OCI-LY1 (cell line): ENCODE data around the gene HPS5.

Experiments
- H2AFZ ChIP-seq: fragments of 200-600 bp; sonication (generic), shearing (Covaris generic); 2 replicates; pipeline ENCODE4 v1.6.0; 2014; ENCODE audit warnings: antibody characterized with exemption, mild to moderate bottlenecking, low read length
- H3F3A ChIP-seq: fragments of 200-600 bp; sonication (generic), shearing (Covaris generic); 2 replicates; pipeline ENCODE4 v1.6.0; 2014; ENCODE audit warnings: mild to moderate bottlenecking, antibody characterized with exemption, low read length, moderate library complexity; ENCODE audit not compliant: insufficient read depth
- H3K27ac ChIP-seq: fragments of 200-600 bp; sonication (generic); 2 replicates; pipeline ENCODE4 v1.5.1; 2014; ENCODE audit warnings: low read length, mixed run types, mild to moderate bottlenecking, low read depth; ENCODE audit not compliant: poor library complexity, severe bottlenecking
- H3K27me3 ChIP-seq: fragments of 200-600 bp; sonication (generic); 2 replicates; pipeline ENCODE4 v1.6.0; 2014; ENCODE audit warnings: antibody characterized with exemption, mild to moderate bottlenecking, low read length, moderate library complexity; ENCODE audit not compliant: insufficient read depth
- H3K36me3 ChIP-seq: fragments of 200-600 bp; sonication (generic); 2 replicates; pipeline ENCODE4 v1.6.1; 2014; ENCODE audit warnings: mild to moderate bottlenecking, antibody characterized with exemption, low read length, moderate library complexity, mixed read lengths; ENCODE audit not compliant: insufficient read depth
- H3K4me1 ChIP-seq: fragments of 200-600 bp; sonication (generic); 2 replicates; pipeline ENCODE4 v1.5.1; 2014; ENCODE audit warnings: mild to moderate bottlenecking, low read length, moderate library complexity; ENCODE audit not compliant: insufficient read depth, severe bottlenecking
- H3K4me2 ChIP-seq: fragments of 200-600 bp; sonication (generic), shearing (Covaris generic); 2 replicates; pipeline ENCODE4 v1.6.1; 2014; ENCODE audit warnings: low read length
- H3K4me3 ChIP-seq: fragments of 200-600 bp; sonication (generic); 2 replicates; pipeline ENCODE4 v1.5.1; 2014; ENCODE audit warnings: low read length, low read depth, mild to moderate bottlenecking, mixed read lengths; ENCODE audit not compliant: poor library complexity, severe bottlenecking
- H3K79me2 ChIP-seq: fragments of 200-600 bp; shearing (Covaris generic); 2 replicates; pipeline ENCODE4 v1.6.1; 2016; ENCODE audit warnings: mixed run types, low read length, mixed read lengths; ENCODE audit not compliant: insufficient read depth
- H3K9ac ChIP-seq: fragments of 200-600 bp; sonication (generic), shearing (Covaris generic); 2 replicates; pipeline ENCODE4 v1.6.1; 2014; ENCODE audit warnings: mild to moderate bottlenecking, low read length, mixed read lengths
- H3K9me2 ChIP-seq: fragments of 200-600 bp; sonication (generic), shearing (Covaris generic); 2 replicates; pipeline ENCODE4 v1.6.1; 2014; ENCODE audit warnings: low read depth, mild to moderate bottlenecking, low read length, mixed read lengths
- H3K9me3 ChIP-seq: fragments of 200-600 bp; shearing (Covaris generic); 2 replicates; pipeline ENCODE4 v1.6.1; 2014; ENCODE audit warnings: low read length, mixed read lengths
- H4K20me1 ChIP-seq: fragments of 200-600 bp; sonication (generic), shearing (Covaris generic); 2 replicates; pipeline ENCODE4 v1.6.0; 2016; ENCODE audit warnings: mild to moderate bottlenecking, low read length; ENCODE audit not compliant: insufficient read depth
- CTCF ChIP-seq: fragments of 200-600 bp; sonication (generic), shearing (Covaris generic); IDR thresholded peaks from 2 replicates; pipeline ENCODE4 v1.5.1; 2017; ENCODE audit warnings: mild to moderate bottlenecking, antibody characterized with exemption, low read length, moderate library complexity, mixed read lengths
- EZH2 ChIP-seq: fragments of 200-600 bp; sonication (generic), shearing (Covaris generic); IDR thresholded peaks from 2 replicates; pipeline ENCODE4 v1.8.0; 2017; ENCODE audit warnings: borderline replicate concordance, mixed run types, mild to moderate bottlenecking, antibody characterized with exemption, low read length, moderate library complexity, mixed read lengths

The HPS5 gene

GRCh38 chr11:18314784-18315523 is 7.0 kb downstream of the HPS5 start:
- no peak overlapping the region for H2AFZ ChIP-seq
- H4K20me1 ChIP-seq: no peaks in the 10 kb centered on the region

GRCh38 chr11:18313965-18314763 is 7.8 kb downstream of the HPS5 start:
- Histone ChIP-seq H3K9me2 (no peaks in the 10 kb centered on the region), H2AFZ (no peak overlapping the region), H3K4me3 (no peak overlapping the region), H3K27ac (no peak overlapping the region), H3K79me2 (peaks cover 23% of the 10 kb centered on the region), H3K9me3 (no peaks in the 10 kb centered on the region), H3K4me2 (no peak overlapping the region), H3K4me1 (peaks cover 7% of the 10 kb centered on the region), H3K27me3 (no peaks in the 10 kb centered on the region), H3K36me3 (peaks cover 35% of the 10 kb centered on the region), H4K20me1 (no peaks in the 10 kb centered on the region), H3F3A (no peaks in the 10 kb centered on the region), H3K9ac (no peak overlapping the region)
- TF ChIP-seq CTCF (no peak), EZH2 (no peak)

More at GRCh38 chr11:18314784-18315523, 7.0 kb downstream of the HPS5 start:
- Histone ChIP-seq H3K9me2 (no peaks in the 10 kb centered on the region), H3K4me1 (peaks cover 15% of the 10 kb centered on the region), H3K36me3 (peaks cover 27% of the 10 kb centered on the region), H3K27ac (no peak overlapping the region), H3K27me3 (no peaks in the 10 kb centered on the region), H3K9ac (no peak overlapping the region), H3F3A (no peaks in the 10 kb centered on the region), H3K4me3 (no peak overlapping the region), H3K9me3 (no peaks in the 10 kb centered on the region), H3K4me2 (no peak overlapping the region), H3K79me2 (peaks cover 30% of the 10 kb centered on the region)
- no peak for TF ChIP-seq EZH2
- no peak for TF ChIP-seq CTCF

GRCh38 chr11:18312663-18313420 is 9.1 kb downstream of the HPS5 start:
- Histone ChIP-seq H3K79me2 (peaks cover 9% of the 10 kb centered on the region), H4K20me1 (no peaks in the 10 kb centered on the region), H3K9ac (no peak overlapping the region)

More at GRCh38 chr11:18312663-18313420, 9.1 kb downstream of the HPS5 start:
- Histone ChIP-seq H3K9me2 (no peaks in the 10 kb centered on the region), H2AFZ (no peak overlapping the region), H3K27ac (no peak overlapping the region), H3K4me2 (no peak overlapping the region), H3K9me3 (no peaks in the 10 kb centered on the region), H3K4me3 (no peak overlapping the region), H3K4me1 (no peaks in the 10 kb centered on the region), H3K27me3 (no peaks in the 10 kb centered on the region), H3K36me3 (peaks cover 48% of the 10 kb centered on the region), H3F3A (no peaks in the 10 kb centered on the region)
- TF ChIP-seq EZH2 (no peak), CTCF (no peak)
